WI38 (cell line): ENCODE measurements around the gene CTNNB1.
"Not testable (repeated sequence)": the region's sequence is repeated elsewhere in the genome, so short reads cannot be mapped to it uniquely, and the experiment has no call there.

Experiments used
- H3K4me3 ChIP-seq: 2 replicates; pipeline ENCODE4 v1.5.1; 2011; ENCODE audit warnings: low read depth, mild to moderate bottlenecking, control low read depth, low read length
- TF ChIP-seq, protein P1 (sequence below): IDR thresholded peaks from 2 replicates; pipeline ENCODE4 v1.5.1; 2012; ENCODE audit warnings: low read depth, mild to moderate bottlenecking, control low read depth, low read length

The CTNNB1 gene

DNA sequence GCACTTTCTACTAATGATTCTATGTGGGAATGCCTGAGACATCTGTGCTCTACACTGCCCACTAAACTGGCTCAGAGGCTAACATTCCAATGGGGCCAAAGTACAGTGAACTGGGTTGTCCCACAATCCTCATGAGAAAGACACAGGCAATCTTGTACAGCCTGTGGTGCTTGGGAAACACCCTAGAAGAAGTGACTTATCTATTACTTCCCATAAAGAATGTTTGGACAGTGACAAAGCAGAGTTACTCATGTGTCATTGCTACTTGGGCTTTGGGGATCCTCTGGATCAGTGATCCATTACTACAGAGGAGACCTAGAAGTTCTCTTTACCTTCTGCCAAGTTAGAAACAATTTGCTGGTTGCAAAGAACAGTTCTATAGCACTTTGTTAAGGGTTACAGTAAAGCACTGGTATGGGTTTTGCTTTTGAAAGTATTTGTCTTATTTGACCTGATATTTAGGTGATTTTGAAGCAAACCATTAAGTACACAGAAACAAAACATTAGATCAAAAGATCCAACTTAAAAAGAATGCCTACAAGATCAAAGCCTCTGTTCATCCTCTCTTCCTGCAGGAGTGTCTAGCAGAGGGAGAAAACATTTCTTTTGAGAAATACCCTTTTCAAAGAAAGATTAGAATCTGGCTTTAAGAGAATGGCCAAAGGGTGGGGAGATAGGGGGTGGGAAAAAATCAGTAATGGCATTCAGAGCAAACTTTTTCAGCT lies 75.8 kb downstream of the CTNNB1 start:
- no peak overlapping the region for H3K4me3 ChIP-seq
- TF ChIP-seq, protein P1, sequence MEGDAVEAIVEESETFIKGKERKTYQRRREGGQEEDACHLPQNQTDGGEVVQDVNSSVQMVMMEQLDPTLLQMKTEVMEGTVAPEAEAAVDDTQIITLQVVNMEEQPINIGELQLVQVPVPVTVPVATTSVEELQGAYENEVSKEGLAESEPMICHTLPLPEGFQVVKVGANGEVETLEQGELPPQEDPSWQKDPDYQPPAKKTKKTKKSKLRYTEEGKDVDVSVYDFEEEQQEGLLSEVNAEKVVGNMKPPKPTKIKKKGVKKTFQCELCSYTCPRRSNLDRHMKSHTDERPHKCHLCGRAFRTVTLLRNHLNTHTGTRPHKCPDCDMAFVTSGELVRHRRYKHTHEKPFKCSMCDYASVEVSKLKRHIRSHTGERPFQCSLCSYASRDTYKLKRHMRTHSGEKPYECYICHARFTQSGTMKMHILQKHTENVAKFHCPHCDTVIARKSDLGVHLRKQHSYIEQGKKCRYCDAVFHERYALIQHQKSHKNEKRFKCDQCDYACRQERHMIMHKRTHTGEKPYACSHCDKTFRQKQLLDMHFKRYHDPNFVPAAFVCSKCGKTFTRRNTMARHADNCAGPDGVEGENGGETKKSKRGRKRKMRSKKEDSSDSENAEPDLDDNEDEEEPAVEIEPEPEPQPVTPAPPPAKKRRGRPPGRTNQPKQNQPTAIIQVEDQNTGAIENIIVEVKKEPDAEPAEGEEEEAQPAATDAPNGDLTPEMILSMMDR, result no peak

DNA sequence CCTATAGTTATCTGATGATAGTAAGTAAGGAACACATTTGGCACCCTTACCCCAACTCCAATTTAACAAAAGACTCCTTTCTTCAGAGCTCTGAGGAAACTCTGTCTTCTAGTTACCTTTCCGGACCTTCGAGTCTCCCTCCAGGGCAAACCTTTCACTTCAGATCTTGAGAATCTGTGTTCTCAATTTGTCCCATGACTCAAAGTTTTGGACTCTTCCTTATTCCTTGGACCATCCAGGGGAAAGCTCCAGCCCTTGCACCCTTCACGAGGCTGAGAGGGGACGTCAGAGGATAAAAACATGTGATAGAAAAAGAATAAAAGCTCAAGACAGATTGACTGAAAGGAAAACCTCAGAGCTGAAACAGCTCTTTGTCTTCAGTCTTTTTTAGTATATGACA lies 76.9 kb downstream of the CTNNB1 start:
- TF ChIP-seq, protein P1, result no peak
- no peak overlapping the region for H3K4me3 ChIP-seq

DNA sequence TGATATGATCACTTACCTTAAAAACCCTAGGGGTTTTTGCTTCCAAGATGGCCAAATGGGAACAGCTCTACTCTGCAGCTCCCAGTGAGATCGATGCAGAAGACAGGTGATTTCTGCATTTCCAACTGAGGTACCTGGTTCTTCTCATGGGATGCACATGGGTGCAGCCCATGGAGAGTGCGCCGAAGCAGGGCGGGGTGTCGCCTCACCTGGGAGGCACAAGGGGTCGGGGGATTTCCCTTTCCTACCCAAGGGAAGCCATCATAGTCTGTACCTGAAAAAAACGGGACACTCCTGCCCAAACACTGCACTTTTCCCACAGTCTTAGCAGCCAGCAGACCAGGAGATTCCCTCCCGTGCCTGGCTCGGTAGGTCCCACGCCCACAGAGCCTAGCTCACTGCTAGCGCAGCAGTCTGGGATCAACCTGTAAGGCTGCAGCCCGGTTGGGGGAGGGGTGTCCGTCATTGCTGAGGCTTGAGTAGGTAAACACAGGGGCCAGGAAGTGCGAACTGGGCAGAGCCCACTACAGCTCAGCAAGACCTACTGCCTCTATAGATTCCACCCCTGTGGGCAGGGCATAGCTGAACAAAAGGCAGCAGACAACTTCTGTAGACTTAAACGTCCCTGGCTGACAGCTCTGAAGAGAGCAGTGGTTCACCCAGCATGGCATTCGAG lies 78.6 kb downstream of the CTNNB1 start:
- H3K4me3 ChIP-seq, result no peak overlapping the region
- TF ChIP-seq, protein P1, result no peak

DNA sequence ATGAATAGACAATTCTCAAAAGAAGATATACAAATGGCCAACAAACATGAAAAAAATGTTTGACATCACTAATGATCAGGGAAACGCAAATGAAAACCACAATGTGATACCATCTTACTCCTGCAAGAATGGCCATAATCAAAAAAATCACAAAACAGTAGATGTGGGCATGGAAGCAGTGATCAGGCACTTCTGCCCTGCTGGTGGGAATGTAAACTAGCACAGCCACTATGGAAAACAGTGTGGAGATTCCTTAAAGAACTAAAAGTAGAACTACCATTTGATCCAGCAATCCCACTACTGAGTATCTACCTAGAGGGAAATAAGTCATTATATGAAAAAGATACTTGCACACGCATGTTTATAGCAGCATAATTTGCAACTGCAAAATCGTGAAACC lies 85.6 kb downstream of the CTNNB1 start:
- not testable (repeated sequence) for H3K4me3 ChIP-seq

DNA sequence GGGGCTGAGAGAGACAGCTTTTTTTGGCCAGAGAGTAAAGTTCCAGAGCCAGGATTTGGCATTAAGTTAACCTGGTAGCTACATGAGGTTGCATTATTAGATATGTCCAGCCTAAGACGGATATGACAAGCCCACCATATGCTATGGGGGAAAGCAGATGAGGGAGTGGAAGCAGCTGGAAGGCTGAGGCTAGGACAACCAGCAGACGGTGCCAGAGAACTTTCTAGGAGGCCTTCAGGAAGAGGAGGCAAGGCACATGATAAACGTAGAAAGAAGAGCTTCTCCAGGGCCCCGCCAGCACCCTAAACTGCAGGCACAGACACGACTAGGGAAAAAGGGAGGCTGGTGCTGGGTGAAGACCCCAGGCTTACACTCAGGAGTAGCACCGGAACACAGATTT lies 87.0 kb downstream of the CTNNB1 start:
- TF ChIP-seq, protein P1, result no peak

DNA sequence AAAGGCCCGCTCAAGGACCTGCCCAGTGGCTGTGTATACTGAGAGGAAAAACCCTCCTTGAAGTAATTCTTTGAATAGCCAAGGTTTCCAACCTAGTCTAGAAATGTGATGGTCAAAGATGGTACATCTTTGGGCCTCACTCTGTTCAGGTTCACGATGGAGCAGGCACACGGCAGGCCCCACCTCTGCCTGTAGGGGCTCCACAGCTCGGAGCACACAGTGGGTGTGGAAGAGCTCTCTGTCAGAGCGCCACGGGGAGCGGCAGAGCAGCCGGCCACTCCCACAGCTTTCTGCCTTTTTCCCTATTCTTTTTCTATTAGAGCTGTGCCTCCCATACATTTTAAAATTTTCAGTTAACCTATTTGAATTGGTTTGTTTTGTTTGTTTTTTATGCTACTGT lies 89.5 kb downstream of the CTNNB1 start:
- no peak overlapping the region for H3K4me3 ChIP-seq
- TF ChIP-seq, protein P1, result no peak

More for the DNA sequence above, 87.0 kb downstream of the CTNNB1 start:
- no peak overlapping the region for H3K4me3 ChIP-seq
